Fibroblast of the aortic adventitia (primary cell): ENCODE data around the gene NDUFA11. TPM values are rescaled to one million over a fixed set of nuclear protein-coding genes. Genes with fewer than 3 reads are reported as not detected.
"Not testable (repeated sequence)": the region's sequence is repeated elsewhere in the genome, so short reads cannot be mapped to it uniquely, and the experiment has no call there.

Experiments used
- DNase-seq: peaks from one replicate; pipeline ENCODE4 v3.0.0-alpha.2; 2010; ENCODE audit warnings: low read depth
- H3K4me3 ChIP-seq: 2 replicates; pipeline ENCODE4 v1.5.1; 2011; ENCODE audit warnings: low read depth, mild to moderate bottlenecking, control low read depth, low read length, moderate library complexity
- total RNA-seq: library from RNA; depleted of rRNA; stranded (reverse); fragments of >200 nt; gene quantifications from 2 replicates; pipeline ENCODE4 v1.2.3, GENCODE V29; 2012; ENCODE audit warnings: low replicate concordance
- TF ChIP-seq, protein P1 (sequence below): IDR thresholded peaks from 2 replicates; pipeline ENCODE4 v1.5.1; 2011; ENCODE audit warnings: mild to moderate bottlenecking, low read length, control low read depth, inconsistent platforms; ENCODE audit not compliant: insufficient read depth

Gene NDUFA11
- total RNA-seq, 1 donor, result 261 TPM

DNA sequence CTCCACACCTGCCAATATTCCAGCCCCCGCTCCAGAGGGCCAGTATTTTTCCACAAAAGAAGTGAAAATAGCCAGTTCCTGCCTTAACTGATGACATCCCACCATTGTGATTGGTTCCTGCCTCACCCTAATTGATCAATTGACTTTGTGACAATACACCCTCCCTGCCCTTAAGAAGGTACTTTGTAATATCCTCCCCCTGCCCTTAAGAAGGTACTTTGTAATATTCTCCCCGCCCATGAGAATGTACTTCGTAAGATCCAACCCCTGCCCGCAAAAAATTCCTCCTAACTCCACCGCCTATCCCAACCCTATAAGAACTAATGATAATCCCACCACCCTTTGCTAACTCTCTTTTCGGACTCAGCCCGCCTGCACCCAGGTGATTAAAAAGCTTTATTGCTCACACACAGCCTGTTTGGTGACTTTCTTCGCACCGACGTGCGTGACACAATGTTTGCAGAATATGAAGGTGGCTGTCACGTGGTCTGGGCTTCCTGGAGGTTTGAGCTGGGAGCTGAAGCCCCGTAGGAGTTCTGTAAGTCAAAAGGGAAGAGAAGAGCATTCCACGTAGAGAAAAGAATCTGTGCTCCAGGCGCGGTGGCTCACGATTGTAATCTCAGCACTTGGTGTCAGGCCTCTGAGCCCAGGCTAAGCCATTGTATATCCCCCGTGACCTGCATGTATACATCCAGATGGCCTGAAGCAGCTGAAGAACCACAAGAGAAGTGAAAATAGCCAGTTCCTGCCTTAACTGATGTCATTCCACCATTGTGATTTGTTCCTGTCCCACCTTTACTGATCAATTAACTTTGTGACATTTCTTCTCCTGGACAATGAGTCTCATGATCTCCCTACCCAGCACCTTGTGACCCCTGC lies 46.1 kb downstream of the NDUFA11 start:
- no peak for DNase-seq
- TF ChIP-seq, protein P1, sequence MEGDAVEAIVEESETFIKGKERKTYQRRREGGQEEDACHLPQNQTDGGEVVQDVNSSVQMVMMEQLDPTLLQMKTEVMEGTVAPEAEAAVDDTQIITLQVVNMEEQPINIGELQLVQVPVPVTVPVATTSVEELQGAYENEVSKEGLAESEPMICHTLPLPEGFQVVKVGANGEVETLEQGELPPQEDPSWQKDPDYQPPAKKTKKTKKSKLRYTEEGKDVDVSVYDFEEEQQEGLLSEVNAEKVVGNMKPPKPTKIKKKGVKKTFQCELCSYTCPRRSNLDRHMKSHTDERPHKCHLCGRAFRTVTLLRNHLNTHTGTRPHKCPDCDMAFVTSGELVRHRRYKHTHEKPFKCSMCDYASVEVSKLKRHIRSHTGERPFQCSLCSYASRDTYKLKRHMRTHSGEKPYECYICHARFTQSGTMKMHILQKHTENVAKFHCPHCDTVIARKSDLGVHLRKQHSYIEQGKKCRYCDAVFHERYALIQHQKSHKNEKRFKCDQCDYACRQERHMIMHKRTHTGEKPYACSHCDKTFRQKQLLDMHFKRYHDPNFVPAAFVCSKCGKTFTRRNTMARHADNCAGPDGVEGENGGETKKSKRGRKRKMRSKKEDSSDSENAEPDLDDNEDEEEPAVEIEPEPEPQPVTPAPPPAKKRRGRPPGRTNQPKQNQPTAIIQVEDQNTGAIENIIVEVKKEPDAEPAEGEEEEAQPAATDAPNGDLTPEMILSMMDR, result no peak

DNA sequence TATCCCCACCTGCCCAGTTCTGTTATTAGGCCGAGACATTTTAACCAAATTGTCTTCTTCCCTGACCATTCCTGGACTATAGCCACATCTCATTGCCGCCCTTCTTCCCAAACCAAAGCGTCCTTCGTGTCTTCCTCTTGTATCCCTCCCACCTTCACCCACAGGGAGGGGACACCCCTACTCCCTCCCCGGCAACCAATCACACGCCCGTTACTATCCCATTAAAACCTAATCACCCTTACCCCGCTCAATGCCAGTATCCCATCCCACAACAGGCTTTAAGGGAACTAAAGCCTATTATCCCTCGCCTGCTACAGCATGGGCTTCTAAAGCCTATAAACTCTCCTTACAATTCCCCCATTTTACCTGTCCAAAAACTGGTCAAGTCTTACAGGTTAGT lies 48.4 kb downstream of the NDUFA11 start:
- DNase-seq, H3K4me3 ChIP-seq: not testable (repeated sequence)

More for the DNA sequence above, 46.1 kb downstream of the NDUFA11 start:
- no peak overlapping the region for H3K4me3 ChIP-seq

DNA sequence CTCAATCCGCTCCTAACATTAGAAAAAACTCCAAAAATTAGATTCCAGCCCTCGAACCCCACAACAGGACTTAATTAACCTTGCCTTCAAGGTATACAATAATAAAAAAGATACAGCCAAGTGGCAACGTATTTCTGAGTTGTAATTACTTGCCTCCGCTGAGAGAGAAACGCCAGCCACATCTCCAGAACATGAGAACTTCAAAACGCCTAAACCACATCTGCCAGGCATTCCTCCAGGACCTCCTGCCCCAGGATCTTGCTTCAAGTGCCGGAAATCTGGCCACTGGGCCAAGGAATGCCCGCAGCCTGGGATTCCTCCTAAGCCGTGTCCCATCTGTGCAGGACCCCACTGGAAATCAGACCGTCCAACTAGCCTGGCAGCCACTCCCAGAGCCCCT lies 49.5 kb downstream of the NDUFA11 start:
- not testable (repeated sequence) for DNase-seq, H3K4me3 ChIP-seq

DNA sequence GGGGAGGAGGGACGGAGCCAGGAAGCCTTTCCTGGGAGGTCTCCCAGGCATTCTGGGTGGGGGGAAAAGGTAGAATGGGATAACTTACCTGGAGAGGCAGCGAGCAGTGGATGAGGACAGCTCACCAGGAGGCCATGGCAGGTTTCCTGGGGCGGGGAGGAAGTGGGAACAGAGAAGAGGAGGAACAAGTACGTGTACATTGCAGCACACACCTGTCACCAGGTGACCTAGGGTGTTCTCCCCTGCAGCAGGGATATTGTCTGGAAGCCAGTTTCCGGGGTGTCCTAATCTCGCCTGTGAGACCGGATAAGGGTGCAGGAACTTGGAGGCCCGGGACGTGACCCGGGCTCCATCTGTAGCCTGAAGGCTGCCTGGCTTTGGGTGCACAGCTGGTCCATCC lies 52.3 kb downstream of the NDUFA11 start, which contains the start of gene FUT3:
TSS of gene FUT3 (minus strand) at position 148 of the 400 bp plus-strand sequence.
- TF ChIP-seq, protein P1, result no peak
- H3K4me3 ChIP-seq, result no peak within 1 kb of the TSS
- DNase-seq, result no peak

DNA sequence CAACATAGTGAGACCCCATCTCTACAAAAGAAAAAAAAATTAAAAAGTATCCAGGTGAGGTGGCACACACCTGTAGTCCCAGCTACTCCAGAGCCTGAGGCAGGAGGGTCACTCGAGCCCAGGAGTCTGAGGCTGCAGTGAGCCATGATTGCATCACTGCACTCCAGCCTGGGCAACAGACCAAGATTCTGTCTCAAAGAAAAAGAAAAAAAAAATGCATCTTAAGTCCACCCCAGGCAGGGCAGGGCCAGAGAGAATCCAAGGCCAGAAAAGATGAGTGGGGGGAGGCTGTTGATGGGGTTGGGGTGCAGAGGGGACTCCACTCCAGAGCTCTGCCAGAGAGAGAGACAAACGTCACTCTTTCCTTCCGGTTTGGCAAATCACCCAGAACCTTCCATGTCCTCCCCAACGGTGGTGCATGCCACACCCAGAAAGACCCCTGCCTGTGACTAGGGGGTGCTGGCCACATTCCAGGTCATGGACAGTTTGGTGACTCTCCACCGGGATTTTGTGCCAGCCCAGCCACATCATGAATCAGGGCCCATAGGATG lies 52.8 kb downstream of the NDUFA11 start:
- TF ChIP-seq, protein P1, result no peak
- DNase-seq, result peak; percentile 77
- H3K4me3 ChIP-seq, result no peak overlapping the region

DNA sequence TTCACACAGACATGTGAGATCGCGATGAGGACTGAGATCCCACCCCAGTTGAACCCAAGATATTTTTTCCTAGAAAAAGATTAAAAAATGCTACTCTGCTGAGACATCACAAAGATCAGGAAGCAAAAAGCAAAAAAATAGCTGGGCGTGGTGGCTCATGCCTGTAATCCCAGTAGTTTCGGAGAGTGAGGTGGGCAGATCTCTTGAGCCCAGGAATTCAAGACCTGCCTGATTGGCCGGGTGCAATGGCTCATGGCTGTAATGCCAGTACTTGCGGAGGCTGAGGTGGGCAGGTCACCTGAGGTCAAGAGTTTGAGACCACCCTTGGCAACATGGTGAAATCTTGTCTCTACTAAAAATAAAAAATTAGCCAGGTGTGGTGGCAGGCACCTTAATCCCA lies 53.4 kb downstream of the NDUFA11 start:
- TF ChIP-seq, protein P1, result no peak
- H3K4me3 ChIP-seq, result no peak overlapping the region
- no peak for DNase-seq

DNA sequence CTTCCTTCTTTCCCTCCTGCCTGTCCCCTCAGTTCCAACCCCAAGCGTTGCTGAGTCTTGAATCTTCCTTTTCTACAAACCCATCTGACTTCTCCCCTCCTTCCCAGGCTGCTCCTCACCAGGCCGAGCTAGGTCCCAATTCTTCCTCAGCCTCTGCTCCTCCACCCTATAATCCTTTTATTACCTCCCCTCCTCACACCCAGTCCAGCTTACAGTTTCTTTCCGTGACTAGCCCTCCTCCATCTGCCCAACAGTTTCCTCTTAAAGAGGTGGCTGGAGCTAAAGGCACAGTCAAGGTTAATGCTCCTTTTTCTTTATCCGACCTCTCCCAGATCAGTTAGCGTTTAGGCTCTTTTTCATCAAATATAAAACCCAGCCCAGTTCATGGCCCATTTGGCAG lies 55.0 kb downstream of the NDUFA11 start:
- not testable (repeated sequence) for H3K4me3 ChIP-seq, DNase-seq

DNA sequence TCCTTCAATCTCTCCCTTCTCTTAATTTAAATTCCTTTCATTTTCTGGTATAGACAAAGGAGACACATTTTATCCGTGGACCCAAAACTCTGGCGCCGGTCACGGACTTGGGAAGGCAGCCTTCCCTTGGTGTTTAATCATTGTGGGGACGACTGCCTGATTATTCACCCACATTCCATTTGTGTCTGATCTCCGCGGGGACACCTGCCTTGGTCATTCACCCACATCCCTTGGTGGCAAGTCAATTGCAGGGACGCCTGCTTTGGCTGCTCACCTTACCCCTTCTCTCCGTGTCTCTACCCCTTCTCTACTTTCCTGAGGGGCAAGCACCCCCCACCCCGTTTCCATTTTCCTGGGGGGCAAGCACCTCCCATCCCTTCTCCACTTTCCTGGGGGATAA lies 55.7 kb downstream of the NDUFA11 start:
- not testable (repeated sequence) for H3K4me3 ChIP-seq, DNase-seq

Other genes starting within 250 kb of the NDUFA11 start
- 15.4 and 31.1 TPM in 2 replicates for gene MICOS13, start 223.3 kb downstream of the NDUFA11 start, total RNA-seq
- gene HSD11B1L, start 222.8 kb downstream of the NDUFA11 start, total RNA-seq, result 10.8 and 17.2 TPM in 2 replicates
- 87.7 and 296 TPM in 2 replicates for gene RPL36, start 213.5 kb downstream of the NDUFA11 start, total RNA-seq
- 80.3 and 130 TPM in 2 replicates for gene LONP1, start 183.6 kb downstream of the NDUFA11 start, total RNA-seq
- not detected in 2 replicates for gene CATSPERD, start 183.2 kb downstream of the NDUFA11 start, total RNA-seq
- gene PRR22, start 119.0 kb downstream of the NDUFA11 start, total RNA-seq, result 0.09 and 1.1 TPM in 2 replicates
- gene DUS3L, start 112.6 kb downstream of the NDUFA11 start, total RNA-seq, result 16.9 and 82.9 TPM in 2 replicates
- 0.09 TPM in 1 of 2 replicates, not detected in the other for gene NRTN, start 98.7 kb downstream of the NDUFA11 start, total RNA-seq
- not detected in 2 replicates for gene FUT6, start 64.1 kb downstream of the NDUFA11 start, total RNA-seq
- not detected in 2 replicates for gene FUT3, start 52.3 kb downstream of the NDUFA11 start, total RNA-seq
- gene FUT5, start 33.2 kb downstream of the NDUFA11 start, total RNA-seq, result not detected in 2 replicates
- gene VMAC, start 1.1 kb upstream of the NDUFA11 start, total RNA-seq, result 3.2 and 5.6 TPM in 2 replicates
- gene CAPS, start 10.5 kb upstream of the NDUFA11 start, total RNA-seq, result 3.5 and 8.5 TPM in 2 replicates
- 41.4 and 58.0 TPM in 2 replicates for gene RANBP3, start 74.3 kb upstream of the NDUFA11 start, total RNA-seq
- 10.7 and 14.2 TPM in 2 replicates for gene RFX2, start 206.7 kb upstream of the NDUFA11 start, total RNA-seq
- gene ACSBG2, start 231.9 kb upstream of the NDUFA11 start, total RNA-seq, result 0.18 TPM in 1 of 2 replicates, not detected in the other